SHP77 treated with DMSO at 0.1 percent for 48 hours (cell line): ENCODE data around the gene RIC8B.
A peak's percentile ranks its signal among the peaks of the same experiment; 100 is the strongest.
"Not testable (repeated sequence)": the region's sequence is repeated elsewhere in the genome, so short reads cannot be mapped to it uniquely, and the experiment has no call there.

Experiments
- DNase-seq: peaks from one replicate; lab custom pipeline; 2025; lab: John Stamatoyannopoulos, UW

The RIC8B gene

GRCh38 chr12:106903241-106903945 lies 128.9 kb downstream of the RIC8B start:
- peak; percentile 62 for DNase-seq

- no peak for DNase-seq
Measured at GRCh38 chr12:106906715-106907114, 132.2 kb downstream of the RIC8B start.

GRCh38 chr12:106907411-106907810 lies 132.9 kb downstream of the RIC8B start:
- no peak for DNase-seq

- DNase-seq = no peak
Measured at GRCh38 chr12:106907846-106908245, 133.4 kb downstream of the RIC8B start.

- no peak for DNase-seq
Measured at GRCh38 chr12:106908561-106908960, 134.1 kb downstream of the RIC8B start.

GRCh38 chr12:106910202-106910601 lies 135.7 kb downstream of the RIC8B start:
- no peak for DNase-seq

GRCh38 chr12:106911581-106911980 lies 137.1 kb downstream of the RIC8B start:
- DNase-seq = no peak

GRCh38 chr12:106913456-106913855 lies 139.0 kb downstream of the RIC8B start:
- no peak for DNase-seq

GRCh38 chr12:106914796-106915634 lies 140.5 kb downstream of the RIC8B start:
- no peak for DNase-seq

- DNase-seq = no peak
Measured at GRCh38 chr12:106915635-106916026, 141.1 kb downstream of the RIC8B start.

- DNase-seq = no peak
Measured at GRCh38 chr12:106917503-106917902, 143.0 kb downstream of the RIC8B start.

GRCh38 chr12:106918746-106919145 lies 144.3 kb downstream of the RIC8B start:
- DNase-seq = peak; percentile 75

- DNase-seq = peak; percentile 22
Measured at GRCh38 chr12:106919910-106920544, 145.5 kb downstream of the RIC8B start.

GRCh38 chr12:106921976-106922375 lies 147.5 kb downstream of the RIC8B start:
- DNase-seq = not testable (repeated sequence)

GRCh38 chr12:106923594-106923993 lies 149.1 kb downstream of the RIC8B start:
- DNase-seq = not testable (repeated sequence)

- DNase-seq = no peak
Measured at GRCh38 chr12:106924268-106924861, 149.9 kb downstream of the RIC8B start.

- DNase-seq = no peak
Measured at GRCh38 chr12:106926657-106927056, 152.2 kb downstream of the RIC8B start.

- DNase-seq = no peak
Measured at GRCh38 chr12:106934277-106934676, 159.8 kb downstream of the RIC8B start.
